Measurements from ENCODE around the gene TMEM132E. TPM values are rescaled to one million over a fixed set of nuclear protein-coding genes. Genes with fewer than 3 reads are reported as not detected.

Gene TMEM132E
- total RNA-seq, 1 experiment from 2014 or later: 0.42 TPM

GRCh38 chr17:34667656-34668055, 88.3 kb downstream of the TMEM132E start:
- WGBS (ENCODE audit: extremely low coverage, insufficient read length, low lambda C conversion rate): no CpG with 5 or more reads among the region's 2 CpGs
- H3K79me1 ChIP-seq (ENCODE audit: insufficient read depth, low read depth, low read length, poor library complexity, severe bottlenecking): no peaks in the 10 kb centered on the region
- no peak overlapping the region; a peak in 1 of 7 replicates for H3K27ac Mint-ChIP-seq

More at GRCh38 chr17:34667656-34668055, 88.3 kb downstream of the TMEM132E start:
- peaks cover 26% of the 10 kb centered on the region in 2 experiments for H3K4me1 Mint-ChIP-seq
- Histone ChIP-seq H3T11ph (ENCODE audit: low read length) (no peak overlapping the region), H4K91ac (ENCODE audit: insufficient read length, low read depth, low read length) (no peak overlapping the region), H3K56ac (ENCODE audit: insufficient read length, low read depth, low read length) (no peak overlapping the region), H2AFZ (ENCODE audit: low read length) (no peak overlapping the region), H2AK5ac (ENCODE audit: insufficient read length, low read length) (no peak overlapping the region), H2BK20ac (ENCODE audit: low read depth, low read length, poor library complexity, severe bottlenecking) (no peak overlapping the region), H2BK5ac (ENCODE audit: insufficient read length, low read length) (no peak overlapping the region), H3K9ac (ENCODE audit: extremely low read depth, insufficient read length, low read length) (no peak overlapping the region), H3K4me2 (ENCODE audit: insufficient read depth, insufficient read length, low read length) (no peak overlapping the region), H3K23me2 (ENCODE audit: insufficient read length, low read depth, low read length, poor library complexity, severe bottlenecking) (no peaks in the 10 kb centered on the region), H3K27ac (ENCODE audit: insufficient read length, low read depth, low read length) (no peak overlapping the region), H2BK12ac (ENCODE audit: insufficient read length, low read depth, low read length) (no peak overlapping the region), H3K18ac (ENCODE audit: insufficient read length, low read depth, low read length) (no peak overlapping the region), H3K27me3 (ENCODE audit: insufficient read depth, low read length) (no peaks in the 10 kb centered on the region), H3K23ac (ENCODE audit: insufficient read length, low read depth, low read length) (no peak overlapping the region), H4K5ac (ENCODE audit: insufficient read length, low read depth, low read length) (no peak overlapping the region), H2BK15ac (ENCODE audit: low read depth, low read length) (no peak overlapping the region), H3K79me2 (ENCODE audit: insufficient read depth, low read length) (no peaks in the 10 kb centered on the region), H3K9me3 (ENCODE audit: control insufficient read depth, low read depth, low read length) (no peaks in the 10 kb centered on the region), H4K20me1 (ENCODE audit: control insufficient read depth, insufficient read depth, insufficient read length) (peaks cover 3% of the 10 kb centered on the region), H2BK120ac (ENCODE audit: low read depth, low read length, poor library complexity, severe bottlenecking) (no peak overlapping the region), H3K4ac (ENCODE audit: low read depth, low read length) (no peak overlapping the region), H4K8ac (replicated peaks; ENCODE audit: insufficient read length, low read depth, low read length) (no peak overlapping the region), H3K4me1 (ENCODE audit: insufficient read depth, low read length) (peaks cover 9% of the 10 kb centered on the region; the same call in 1 of the 2 replicates), H3K14ac (ENCODE audit: insufficient read depth, low read length) (no peak overlapping the region)
- no peaks in the 10 kb centered on the region for H3K9me3 Mint-ChIP-seq
- H3K27me3 Mint-ChIP-seq (ENCODE audit: low read depth): peaks cover 14% of the 10 kb centered on the region
- no peak for DNase-seq
- no peak overlapping the region for H3K4me3 Mint-ChIP-seq
- TF ChIP-seq, protein P1, sequence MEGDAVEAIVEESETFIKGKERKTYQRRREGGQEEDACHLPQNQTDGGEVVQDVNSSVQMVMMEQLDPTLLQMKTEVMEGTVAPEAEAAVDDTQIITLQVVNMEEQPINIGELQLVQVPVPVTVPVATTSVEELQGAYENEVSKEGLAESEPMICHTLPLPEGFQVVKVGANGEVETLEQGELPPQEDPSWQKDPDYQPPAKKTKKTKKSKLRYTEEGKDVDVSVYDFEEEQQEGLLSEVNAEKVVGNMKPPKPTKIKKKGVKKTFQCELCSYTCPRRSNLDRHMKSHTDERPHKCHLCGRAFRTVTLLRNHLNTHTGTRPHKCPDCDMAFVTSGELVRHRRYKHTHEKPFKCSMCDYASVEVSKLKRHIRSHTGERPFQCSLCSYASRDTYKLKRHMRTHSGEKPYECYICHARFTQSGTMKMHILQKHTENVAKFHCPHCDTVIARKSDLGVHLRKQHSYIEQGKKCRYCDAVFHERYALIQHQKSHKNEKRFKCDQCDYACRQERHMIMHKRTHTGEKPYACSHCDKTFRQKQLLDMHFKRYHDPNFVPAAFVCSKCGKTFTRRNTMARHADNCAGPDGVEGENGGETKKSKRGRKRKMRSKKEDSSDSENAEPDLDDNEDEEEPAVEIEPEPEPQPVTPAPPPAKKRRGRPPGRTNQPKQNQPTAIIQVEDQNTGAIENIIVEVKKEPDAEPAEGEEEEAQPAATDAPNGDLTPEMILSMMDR (conservative IDR thresholded peaks at IDR 0.05): no peak
- H3K36me3 Mint-ChIP-seq (ENCODE audit: insufficient read depth in 1 of 3, low read depth in 3 of 3): no peaks in the 10 kb centered on the region; a peak in 1 of 7 replicates
